HG03175 (cell line): ENCODE measurements around the gene NFIX.

Experiments
- ATAC-seq: cut with Tn5 transposase; IDR thresholded peaks from one replicate; pipeline ENCODE4 v1.9.1; 2021; ENCODE audit warnings: mild to moderate bottlenecking, moderate library complexity; ENCODE audit not compliant: unreplicated experiment

Gene NFIX

DNA sequence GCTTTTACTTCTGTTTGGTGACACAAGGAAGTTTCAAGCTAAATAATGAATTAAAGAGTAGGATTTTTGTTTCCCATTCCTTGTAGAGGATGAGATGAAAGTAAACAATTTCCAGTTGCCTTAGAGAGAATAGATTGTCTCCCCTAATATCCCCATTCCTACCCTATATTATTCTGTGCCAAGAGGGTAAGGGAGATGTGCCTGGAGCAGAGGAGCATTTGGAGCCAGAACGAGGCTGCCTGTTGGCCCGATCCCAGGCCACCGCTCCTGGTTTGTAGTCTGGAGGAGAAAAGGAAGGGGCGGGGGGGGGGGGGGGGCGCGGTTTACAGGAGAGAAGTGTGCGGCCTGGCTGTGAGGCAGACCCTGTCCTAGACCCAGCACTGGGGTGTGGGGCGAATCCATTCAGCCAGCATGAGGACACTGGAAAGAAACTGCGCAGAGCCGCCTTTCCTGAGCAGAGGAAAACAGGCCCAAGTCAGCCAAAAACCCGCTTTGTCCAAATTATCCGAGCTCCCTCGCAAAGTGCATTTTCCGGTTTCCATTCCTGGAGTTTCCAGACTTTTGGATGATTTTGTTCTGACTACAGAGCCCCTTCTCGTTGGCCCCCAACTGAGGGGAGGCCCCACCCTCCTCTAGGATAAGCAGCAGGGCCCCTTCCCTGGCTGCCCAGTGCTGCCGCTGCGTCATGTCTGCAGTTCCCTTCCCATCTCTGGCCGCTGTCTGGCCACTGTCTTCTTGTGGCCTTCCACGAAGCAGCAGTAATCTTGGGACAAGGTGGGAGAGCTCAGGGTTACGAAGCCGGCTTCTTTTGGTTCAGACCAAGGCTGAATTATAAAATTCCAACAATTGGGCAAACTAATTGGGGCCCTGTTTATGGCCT, 23.0 kb downstream of the NFIX start:
- ATAC-seq, result no peak

DNA sequence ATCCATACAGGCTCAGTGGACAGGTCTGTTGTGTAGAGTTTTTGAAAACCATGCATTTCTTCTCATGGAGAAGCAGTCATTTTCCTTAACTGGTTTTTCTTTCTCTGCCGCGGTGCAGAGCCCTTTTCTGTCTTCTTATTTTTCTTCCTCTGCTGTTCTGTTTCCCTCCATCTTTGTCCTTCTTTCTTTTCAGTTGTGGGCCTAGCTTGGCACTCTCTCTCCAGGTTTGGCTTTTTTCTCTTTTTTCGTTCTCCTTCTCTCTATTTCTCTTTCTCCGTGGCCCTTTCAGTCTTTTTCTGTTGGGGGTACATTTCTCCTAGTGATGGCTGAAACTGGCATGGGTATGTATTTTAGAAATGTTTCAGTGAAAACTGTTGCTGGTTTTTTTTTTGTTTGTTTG, 24.1 kb downstream of the NFIX start:
- no peak for ATAC-seq

DNA sequence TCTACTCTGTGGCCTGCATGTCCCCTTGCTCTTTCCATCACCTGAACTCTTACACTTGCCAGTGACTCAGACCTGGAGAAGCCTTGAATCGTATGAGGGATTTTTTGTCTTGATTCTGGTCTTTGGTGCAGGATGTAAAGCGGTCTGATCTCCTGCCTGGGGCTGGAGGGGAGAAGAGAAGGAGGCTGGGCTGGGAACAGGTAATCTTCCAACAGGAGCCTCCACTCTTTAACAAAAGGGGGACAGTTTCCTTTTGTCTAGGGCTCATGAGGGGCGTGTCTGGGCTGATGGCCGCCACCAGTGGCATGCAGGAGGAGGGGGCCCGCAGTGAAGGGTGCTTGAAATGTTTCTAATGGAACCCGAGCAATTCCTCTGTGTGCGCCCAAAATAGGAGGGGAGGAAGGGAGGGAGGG, 24.7 kb downstream of the NFIX start:
- ATAC-seq, result no peak

DNA sequence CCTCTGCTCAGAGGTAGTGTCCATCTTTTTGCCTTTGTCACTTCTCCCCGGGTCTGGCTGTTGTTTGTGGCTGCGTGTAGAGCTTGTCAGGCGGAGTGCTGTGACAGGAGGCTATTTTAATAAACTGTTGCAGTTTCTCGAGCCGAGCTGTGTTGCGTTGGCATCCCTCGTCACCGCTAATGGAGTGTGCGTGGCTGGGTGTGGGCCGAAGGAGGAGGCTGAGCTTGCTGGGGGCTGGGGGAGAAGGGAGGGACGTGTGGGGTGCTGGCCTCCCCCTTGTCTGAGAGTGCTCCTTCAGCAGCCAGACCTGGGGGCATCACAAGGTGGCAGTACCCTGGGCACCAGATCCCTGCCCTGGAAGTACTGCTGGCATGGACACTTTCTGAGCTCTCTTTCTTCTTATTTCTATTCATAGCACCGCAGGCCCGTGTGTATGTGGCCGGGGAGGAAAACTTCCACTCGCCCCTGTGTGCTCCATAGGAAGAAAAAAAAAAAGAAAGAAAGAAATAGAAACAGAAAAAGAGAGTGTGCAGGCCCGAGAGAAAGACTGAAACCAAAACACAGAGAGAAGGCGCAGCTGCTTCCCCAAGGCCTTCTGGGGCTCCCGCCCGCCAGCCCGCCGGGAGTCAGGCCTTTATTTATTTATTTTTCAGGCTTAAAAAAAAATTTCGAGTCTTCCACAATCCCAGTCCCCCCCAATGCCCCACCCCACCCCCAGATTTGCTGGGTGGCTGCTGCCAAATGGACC, 27.0 kb downstream of the NFIX start:
- no peak for ATAC-seq

DNA sequence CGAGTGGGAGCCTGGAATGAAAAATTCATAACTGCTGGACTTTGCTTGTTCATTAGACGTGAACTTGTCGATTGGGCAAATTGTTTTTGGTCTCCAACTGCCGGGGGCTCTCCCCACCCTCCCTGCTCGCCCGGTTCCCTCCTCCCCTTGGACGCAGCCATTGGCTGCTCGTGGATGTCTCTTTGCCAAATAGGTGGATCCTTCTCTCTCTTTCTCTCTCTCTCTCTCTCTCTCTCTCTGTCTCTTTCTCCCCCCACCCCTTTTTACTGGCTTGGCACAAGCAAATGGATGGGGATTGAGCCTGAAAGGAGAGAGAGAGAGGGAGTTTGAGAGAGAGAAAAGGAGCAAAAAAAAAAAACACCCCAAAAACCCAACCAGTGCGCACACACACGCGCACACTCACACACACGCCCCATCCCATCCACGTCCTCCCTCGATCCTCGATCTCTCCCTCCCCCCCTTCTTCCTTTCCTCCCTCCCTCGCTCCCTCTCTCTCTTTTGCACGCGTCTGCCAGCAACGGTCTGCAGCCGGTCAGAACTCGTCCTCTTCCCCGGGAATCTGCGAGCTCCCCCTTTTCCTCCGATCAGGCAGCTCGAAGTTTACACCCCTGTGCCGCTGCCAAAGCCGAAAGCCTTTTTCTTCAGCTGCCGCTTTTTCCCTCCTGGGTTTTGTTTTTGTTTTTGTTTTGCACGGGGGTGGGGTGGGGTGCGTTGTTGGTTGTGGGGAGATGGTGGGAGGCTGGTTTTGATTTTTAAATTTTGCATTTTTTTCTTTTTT, 27.8 kb downstream of the NFIX start:
- ATAC-seq, result no peak

DNA sequence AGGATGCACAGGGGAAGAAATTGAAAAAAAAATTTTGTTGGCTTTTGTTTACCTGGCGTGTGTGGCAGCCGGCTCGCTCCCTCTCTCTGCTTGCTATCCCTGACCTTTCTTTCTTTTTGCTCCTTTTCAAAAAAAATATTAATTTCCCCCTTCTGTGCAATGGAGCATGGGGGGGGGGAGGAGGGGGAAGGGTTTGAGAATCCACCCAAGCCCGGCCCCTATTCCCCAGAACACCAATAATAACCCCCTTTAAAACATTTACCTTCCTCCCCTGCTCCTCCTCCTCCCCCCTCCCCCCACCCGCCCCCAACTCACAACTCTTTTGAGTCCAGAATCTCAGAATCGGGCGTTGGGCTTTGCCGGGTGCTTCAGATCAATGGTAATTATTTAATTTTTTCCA, 28.4 kb downstream of the NFIX start:
- ATAC-seq, result no peak

DNA sequence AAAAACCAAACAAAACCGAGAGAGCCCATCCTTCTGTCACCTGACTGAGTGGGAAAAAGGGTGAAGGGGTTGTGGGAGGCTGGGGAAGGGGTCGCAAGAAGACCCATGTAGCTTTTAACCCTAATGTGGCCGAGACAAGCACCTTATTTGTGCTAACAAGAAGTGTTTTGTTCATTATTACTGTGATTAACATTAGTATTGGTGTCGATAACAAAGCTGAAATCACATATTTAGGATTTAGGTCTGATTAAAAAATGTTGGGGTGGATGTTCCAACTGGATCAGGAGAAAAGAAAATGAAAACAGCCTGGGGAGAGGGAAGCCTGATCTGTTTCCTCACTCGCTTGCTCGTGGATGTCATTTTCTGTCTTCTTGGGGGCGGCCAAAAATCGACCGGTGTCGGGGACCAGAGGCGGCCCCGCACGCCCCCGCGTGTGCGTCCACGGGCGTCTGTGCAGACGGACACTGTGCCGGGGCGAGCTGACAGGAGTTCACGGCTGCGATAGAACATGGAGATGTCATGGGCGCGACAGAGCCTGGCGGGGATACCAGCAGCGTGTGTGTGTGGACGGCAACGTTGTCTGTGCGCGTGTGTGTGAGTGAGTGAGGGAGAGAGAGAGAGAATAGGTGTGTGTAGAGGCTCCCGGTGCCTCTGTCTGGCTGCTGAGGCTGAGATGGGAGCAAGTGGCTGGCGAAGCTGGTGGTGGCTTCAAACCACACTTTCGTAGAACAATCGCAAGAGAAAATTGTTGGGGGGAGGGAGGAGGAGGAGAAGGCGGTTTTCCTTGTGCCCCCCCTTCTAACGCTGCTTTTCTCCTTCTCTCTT, 29.1 kb downstream of the NFIX start:
- no peak for ATAC-seq

DNA sequence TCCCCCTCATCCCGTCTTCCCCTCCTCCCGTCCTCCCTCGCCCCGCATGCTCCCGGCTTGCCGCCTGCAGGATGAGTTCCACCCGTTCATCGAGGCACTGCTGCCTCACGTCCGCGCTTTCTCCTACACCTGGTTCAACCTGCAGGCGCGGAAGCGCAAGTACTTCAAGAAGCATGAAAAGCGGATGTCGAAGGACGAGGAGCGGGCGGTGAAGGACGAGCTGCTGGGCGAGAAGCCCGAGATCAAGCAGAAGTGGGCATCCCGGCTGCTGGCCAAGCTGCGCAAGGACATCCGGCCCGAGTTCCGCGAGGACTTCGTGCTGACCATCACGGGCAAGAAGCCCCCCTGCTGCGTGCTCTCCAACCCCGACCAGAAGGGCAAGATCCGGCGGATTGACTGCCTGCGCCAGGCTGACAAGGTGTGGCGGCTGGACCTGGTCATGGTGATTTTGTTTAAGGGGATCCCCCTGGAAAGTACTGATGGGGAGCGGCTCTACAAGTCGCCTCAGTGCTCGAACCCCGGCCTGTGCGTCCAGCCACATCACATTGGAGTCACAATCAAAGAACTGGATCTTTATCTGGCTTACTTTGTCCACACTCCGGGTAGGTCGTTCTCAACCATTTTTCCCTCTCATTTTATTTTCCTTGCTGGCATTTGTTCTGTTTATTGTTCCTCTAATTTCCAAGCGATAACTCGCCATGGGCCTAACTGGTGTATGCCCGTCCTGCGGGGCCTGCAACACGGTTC, 29.8 kb downstream of the NFIX start:
- ATAC-seq, result no peak

DNA sequence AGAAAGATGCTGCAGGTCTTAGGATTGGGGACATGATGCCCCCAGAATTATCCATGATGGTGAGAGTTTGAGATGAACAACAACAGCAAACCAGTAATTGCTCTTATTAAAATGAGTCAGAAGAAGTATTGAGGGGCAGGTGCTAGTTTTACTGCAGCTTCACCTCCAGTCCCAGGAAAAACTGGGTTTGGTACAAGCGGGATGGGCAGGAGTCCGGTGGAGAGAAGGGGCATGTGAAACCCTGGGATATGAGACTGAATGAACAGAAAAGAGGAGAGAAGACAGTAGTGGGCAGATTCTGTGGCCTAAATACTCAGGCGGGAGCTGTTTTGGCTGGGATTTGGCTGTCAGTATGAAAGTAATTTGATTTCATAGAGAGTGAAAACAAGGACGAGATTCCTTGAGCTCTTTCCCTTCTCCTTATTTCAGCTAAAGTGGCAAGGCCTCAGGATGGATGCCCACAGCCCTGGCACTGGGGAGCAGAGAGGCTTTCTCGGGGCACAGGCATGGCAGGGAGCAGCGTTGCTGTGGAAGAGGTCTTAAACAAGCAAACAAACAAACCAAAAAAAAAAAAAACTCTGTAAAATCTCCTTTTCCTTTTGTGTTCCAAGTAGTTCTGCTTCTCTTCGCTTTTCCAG, 30.7 kb downstream of the NFIX start:
- no peak for ATAC-seq

DNA sequence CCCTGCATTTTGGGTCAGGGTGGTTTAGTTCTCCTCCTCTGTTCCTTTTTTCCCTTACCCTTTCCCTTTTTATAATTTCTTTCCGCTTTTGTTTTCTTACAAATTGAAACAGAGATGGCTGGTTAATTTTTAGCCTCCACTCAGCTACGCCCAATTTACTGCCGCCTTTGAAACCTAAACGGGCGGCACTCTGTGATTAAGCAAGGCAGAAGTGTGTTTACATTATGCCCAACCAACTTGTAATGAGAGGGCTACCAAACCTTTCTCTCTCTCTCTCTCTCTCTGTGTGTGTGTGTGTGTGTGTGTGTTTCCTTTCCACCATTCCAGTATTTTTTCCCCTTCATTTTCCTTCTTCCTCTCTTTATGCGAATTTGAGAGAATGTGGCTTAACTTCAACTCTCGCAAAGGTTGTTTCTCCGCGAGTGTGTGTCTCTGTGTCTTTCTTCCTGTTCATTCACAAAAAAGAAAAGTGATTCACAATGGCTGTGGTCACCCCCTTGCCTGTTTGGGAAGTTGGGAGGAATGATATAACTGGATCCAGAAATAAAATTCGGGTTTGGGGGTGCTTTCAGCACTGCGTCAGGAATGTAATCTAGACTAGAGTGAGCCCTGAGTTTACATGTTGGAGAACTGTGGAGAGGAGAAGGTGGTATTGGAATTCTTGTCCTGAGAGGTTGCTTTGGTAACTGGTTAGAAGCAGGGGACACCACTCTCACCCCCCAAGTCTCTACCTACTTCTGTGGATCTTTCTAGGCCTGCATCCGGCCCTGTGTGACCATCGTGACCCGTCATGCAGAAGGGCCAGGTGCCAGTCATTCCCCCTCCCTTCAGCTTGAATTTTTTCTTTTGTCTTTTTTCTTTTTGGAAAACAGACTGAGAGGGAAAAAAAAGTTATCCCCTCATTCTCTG, 31.4 kb downstream of the NFIX start:
- ATAC-seq, result no peak

DNA sequence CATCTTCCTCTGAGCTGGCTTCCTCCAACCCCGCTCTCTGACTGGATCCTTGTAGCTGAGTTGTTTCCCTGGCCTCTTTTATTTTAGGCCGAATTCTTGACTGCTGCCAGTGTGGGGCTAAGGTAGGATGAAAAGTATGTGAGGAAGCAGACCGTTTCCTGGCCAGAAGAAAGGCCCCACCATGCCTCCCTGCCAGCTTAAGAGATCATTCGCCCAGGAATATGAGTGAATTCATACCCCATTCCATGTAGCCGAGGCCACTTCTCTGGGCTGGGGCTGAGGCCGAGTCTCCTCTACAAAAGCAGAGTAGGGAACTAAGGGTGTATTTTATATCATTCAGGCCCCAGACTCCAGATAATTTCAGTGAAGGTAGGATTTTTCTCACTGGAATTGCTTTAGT, 32.3 kb downstream of the NFIX start:
- no peak for ATAC-seq

DNA sequence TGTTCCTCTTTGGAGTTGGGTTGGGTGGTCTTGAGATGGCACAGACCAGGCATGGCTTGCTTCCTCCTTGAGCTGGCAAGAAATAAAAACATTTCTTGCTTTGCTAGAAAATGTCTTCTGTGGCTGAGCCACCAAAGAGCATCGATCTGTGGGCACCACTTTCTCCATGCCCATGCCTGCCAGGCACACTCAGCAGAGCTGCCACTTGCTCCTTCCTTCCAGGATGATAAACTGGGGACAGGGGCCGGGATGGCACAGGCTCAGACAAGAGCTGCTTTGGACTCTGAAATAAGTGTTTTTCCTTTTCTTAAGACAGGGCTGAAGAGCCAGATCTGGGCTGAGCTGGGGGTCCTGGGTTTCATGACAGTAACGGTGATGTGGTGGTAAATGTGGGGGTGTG, 32.8 kb downstream of the NFIX start:
- no peak for ATAC-seq

DNA sequence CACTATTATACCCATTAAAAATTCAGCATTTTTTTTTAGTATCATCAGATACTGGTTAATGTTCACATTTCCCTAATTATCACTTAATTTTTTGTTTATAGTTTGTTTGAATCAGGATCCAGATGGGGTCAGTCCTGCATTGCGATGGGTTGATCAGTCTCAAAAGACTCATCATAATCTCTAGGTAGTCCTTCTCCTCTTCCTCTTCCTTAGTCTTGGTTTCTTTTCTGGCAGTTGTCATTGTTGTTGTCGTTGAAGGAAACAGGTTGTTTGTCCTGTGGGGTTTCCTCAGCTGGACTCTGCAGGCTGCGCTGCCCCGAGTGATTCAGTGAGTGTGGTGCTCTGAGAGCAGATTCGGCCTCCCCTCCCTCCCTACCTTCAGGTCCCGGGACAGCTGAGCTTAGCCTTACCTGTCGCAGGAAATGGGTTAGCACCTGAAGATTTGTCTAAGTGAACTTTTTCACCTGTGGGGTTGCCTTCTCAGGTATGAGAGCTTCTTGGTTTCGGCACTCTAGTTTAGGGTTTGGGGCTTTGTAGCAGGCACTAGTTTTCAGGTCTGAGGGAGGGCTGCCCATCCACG, 34.1 kb downstream of the NFIX start:
- no peak for ATAC-seq

DNA sequence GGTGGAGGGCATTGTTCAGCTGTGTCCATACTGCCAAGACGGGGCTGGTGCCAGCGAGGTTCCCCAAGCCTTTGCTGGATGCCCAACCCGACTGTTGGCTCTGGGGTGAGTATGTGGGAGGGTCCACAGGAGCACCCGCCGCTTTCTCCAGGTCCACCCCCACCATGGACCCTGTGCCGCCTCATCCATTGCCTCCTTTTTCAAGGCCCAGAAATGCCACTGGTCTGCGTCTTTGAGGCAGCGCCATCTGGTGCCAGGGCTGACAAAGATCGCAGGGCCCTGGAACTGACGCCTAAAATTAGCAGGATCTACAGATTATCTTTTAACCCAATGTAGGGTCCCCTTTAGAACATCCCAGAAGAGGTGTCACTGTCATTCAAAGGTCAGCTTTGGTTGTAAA, 34.6 kb downstream of the NFIX start:
- ATAC-seq, result no peak

DNA sequence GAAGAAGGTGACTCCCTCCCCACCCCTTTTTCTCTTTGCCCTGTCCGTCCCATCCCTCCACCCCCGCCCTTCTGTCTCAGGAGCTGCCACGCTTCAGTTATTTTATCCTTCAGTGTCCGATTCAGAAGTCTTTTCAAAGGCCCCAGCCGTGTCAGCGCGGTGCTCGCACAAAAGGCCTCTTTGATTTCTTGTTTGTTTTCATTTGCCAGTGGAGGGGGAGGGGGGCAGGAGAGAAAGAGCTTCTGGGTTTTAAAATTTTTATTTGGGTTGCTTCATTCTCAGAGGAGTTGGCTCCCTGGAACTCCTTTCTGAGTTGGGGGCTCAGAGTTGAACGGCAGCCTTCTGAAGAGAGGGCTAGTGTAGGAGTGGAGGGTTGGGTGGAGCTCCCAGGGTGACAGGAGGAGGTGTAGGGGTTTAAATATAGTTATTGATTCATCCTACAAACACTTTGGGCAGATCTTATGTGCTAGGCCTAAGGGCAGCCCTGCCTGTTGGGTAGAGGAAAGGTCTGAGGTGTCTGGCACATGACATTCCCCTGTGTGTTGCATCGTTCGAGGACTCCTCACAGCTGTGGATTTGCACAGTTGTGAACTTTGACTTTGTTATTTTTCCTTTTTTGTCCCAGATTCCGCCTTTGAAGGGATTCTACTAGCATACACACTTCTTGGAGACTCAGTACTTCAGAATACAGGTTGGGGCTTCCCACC, 36.8 kb downstream of the NFIX start:
- no peak for ATAC-seq

DNA sequence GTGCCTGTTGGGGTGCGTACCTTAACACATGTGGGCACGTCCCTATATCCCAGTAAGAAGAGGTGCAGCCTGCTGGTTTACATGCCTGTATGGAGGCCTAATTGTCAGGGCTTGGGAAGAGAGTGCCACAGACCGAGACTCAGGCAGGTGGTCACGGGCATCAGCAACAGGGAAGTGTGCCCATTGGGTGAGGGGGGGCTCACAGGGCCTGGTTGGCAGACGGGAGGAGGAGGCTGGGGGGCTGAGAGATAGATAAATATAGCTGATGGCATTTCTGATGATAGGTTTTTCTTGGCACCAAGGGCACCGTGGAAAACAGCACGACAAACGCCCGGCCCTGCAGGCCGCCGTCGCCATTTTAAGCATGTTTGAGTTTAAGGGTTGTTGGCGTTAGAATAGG, 37.6 kb downstream of the NFIX start:
- ATAC-seq, result no peak

DNA sequence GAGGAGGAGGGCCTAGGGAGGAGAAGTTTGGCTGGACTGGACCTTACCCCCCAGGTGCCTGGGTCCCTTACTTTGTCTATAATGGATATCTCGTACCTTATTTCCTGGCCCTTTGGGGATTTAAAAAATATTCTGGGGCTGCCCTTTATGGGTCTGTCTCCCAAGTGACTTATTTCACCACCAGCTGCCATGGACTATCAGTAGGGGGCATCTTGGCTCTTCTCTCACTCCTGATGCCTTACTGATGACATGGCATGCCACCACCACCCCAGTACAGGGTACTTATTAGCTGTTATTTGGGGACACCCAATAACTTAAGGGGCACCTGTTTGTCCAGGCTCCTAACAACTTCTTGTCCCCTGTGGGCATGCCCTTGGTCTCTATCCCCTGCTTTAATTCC, 38.0 kb downstream of the NFIX start:
- no peak for ATAC-seq
